Stimulated activated CD4-positive, alpha-beta T cell treated with anti-CD3 and anti-CD28 coated beads, Interleukin-1b, Interleukin-23, amount 100 ng/mL, for 4 hours (primary cell): ENCODE data around the gene CD300LG.
"Not testable (repeated sequence)": the region's sequence is repeated elsewhere in the genome, so short reads cannot be mapped to it uniquely, and the experiment has no call there.

Source experiments
- DNase-seq, 2 donors: peaks; one replicate each; pipeline ENCODE4 v3.0.0-alpha.2; 2020; ENCODE audit warnings: low read depth in 2 of 2

Gene CD300LG

DNA sequence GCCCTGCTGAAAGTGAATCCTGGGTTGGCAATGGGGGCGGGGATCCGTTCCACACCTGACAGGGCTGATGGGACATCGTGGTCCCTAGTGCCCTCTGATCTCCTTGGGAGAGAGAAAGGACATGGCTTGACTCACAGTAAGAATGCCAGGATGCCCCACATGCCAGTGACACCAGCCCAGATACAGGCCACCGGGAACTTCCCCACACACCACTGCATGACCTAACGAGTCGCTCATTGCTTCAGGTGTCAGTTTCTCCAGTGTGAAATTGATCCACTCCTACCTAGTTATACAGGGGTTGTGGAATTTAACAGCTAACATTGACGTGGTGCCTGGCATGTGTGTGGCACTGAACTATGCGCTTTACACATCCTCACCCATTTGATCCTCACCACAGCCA lies 7.5 kb downstream of the CD300LG start:
- no peak for DNase-seq

DNA sequence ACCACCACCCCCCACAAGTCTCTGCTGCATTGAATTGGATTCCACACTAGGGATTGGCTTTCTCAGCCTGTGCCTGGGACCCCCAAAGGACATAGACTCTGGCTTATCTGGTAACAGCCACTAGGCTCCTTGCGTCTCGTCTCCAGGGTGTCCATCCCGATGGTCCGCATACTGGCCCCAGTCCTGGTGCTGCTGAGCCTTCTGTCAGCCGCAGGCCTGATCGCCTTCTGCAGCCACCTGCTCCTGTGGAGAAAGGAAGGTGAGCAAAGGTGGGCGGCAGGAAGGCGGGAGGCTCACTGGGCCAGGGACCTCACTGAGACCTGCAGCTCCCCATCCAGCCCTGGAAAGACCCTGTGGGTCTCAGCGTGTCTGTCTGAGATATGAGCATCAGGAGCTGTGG lies 8.1 kb downstream of the CD300LG start:
- no peak for DNase-seq

DNA sequence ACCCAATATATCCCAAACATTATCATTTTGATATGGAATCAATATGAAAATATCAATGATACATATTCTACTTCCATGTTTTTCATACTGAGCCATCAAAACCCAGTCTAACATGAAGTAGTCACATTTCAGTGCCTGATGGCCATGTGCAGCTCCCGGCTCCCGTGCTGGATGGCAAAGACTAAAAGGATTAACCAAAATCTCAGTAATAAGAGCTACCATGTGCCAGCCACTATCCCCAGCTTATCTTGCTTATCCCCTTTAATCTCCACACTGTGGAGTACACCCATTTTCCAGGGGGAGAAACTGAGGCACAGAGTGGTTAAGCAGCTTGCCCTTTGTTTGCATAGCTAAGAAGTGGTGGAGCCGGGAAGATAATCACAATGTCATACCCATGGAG lies 9.2 kb downstream of the CD300LG start:
- DNase-seq = no peak

DNA sequence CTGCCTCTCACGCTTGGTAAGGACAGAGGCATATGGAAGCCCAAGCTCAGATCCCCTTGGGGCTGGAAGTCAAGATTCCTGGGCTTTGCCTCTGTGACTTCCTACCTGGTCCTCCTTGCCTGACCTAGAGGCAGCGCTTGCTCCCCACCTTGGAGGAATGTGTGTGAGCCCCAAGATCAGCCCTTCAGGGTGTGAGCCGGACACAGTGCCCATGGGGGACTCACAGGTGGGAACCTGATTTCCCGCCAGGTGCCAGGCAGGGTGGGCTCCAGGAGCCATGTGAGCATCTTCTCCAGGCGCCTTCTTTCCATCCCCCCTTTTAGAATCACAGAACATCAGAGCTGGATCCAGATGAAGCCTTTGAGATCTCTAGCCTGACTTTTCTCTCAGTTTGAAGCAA lies 10.2 kb downstream of the CD300LG start:
- DNase-seq = no peak

DNA sequence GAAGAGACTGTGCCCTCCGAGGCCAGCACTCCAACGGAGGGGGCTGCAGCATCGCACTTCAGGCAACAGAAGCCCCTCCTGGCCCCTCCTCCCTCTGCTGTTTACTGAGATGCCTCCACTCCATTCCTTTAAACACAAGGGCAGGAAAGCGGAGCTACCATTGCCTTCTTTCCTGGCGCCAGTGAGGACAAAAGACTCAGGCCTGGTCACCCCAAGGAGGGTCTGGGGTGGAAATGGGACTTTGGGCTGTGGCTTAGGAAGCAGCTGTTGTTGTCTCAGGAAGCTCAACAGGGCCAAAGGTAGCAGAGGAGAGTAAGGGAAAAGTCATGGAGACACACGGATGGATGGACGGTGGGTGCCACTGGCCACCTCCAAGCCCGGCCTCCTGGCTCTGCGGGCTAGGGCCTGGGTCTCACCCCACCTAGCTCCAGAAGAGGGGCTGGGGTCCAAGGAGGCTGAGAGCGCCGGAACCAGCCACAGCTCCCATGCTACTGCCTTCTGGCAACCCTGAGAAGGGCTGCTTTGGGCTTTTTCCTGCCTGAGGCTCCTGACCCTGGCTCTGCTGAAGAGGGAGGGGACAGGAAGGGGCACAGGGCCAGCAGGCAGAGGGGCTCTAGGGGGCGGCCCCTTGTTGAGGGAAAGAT lies 11.1 kb downstream of the CD300LG start:
- no peak for DNase-seq

DNA sequence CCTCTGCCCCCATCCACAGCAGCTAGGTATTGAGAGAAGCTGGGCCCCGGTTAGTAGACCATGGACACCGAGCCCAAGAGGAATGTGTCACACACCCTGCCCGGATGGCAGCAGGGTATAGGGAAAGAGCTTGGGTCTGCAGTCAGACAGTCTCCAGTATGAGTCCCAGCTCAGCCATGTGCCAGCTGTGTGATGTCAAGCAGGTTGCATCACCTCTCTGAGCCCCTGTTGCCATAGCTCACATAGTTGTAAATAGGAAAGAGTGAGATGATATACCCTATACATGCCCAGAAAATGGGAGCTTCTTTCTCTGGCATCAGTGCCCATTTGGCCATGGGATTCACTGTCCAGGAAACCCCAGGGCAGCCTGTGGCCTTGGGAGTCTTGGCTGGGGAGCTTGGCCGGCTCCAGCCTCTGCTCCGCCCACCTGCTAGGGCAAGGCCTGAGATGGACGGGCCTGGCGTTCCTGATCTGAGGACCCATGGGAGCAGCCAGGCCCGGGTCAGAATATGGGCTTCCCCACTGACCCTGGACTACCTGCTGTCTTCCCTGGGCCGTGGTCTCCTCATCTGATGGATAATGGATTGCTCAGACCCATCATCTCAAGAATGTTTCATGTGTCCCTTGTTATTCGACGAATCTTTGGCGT lies 13.2 kb downstream of the CD300LG start:
- no peak for DNase-seq

DNA sequence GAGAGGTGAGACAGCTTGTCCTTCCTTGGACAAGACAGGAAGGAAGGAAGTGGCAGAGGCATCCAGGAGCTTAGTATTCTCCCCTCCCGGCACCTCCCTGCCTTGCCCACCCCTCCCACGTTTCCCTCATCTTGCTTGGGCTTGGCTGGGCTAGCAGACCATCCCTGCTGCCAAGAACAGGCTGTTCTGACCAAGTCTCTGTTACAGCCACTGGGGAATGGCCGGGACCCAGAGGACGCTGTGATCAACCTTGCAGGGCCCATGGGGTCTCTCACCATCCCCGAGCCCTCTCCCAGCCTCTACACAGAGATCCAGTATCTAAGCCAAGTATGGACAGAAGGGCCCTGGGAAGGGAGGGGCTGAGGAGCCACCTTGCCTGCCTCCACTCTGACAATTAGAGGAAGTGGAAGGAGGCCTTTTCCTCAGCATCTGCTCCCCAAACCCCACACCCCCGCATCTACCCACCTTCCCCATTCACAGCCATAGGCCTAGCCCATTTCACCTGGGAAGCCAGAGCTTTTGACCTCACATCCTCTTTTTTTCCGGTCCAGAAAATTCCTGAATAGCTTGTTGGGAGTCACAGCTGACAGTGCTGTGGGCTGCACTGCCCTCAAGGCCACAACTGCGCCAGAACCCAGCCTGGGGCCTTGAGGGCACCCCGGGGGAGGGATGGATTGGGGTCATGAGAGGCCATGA lies 14.1 kb downstream of the CD300LG start:
- no peak for DNase-seq

DNA sequence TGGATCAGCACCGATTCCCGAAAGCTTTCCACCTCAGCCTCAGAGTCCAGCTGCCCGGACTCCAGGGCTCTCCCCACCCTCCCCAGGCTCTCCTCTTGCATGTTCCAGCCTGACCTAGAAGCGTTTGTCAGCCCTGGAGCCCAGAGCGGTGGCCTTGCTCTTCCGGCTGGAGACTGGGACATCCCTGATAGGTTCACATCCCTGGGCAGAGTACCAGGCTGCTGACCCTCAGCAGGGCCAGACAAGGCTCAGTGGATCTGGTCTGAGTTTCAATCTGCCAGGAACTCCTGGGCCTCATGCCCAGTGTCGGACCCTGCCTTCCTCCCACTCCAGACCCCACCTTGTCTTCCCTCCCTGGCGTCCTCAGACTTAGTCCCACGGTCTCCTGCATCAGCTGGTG lies 15.0 kb downstream of the CD300LG start:
- DNase-seq = no peak

DNA sequence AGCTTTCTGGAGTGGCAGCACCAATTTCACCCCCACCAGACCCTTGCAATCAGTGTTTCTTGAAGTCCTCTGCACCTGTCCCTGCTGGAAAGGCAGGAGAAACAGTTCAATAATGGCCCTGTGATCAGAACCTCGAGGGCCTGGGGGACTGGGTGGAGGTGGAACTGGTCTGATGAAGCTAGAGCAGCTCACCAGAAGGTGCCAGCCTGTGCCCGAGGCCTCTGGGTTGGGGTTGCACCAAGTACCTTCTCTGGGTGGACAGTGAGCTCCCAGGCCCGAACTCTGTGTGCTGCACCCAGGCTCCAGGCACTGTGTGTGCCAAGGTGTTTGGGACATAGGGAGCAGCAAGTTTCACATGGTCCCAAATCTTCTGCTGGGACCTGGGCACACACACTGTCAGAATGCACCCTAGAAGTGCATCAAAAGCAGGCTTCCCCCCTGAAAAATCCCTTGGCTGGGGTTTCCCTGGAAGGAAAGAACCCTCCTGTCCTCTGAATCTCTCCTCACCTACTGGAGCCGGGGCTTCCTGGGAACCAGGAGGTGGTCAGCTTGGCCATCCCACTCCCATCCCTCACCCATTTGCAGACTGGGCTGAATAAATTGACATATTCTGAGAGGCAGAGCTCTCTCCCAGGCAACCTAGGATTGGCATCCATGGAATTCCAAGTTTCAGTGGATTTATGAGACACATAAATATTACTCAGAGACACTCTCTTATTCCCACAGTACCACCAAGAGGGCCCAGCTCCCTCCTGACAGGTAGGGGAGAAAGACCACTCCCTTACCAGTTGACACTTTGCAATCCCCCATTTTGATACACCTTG lies 17.4 kb downstream of the CD300LG start:
- DNase-seq = no peak

DNA sequence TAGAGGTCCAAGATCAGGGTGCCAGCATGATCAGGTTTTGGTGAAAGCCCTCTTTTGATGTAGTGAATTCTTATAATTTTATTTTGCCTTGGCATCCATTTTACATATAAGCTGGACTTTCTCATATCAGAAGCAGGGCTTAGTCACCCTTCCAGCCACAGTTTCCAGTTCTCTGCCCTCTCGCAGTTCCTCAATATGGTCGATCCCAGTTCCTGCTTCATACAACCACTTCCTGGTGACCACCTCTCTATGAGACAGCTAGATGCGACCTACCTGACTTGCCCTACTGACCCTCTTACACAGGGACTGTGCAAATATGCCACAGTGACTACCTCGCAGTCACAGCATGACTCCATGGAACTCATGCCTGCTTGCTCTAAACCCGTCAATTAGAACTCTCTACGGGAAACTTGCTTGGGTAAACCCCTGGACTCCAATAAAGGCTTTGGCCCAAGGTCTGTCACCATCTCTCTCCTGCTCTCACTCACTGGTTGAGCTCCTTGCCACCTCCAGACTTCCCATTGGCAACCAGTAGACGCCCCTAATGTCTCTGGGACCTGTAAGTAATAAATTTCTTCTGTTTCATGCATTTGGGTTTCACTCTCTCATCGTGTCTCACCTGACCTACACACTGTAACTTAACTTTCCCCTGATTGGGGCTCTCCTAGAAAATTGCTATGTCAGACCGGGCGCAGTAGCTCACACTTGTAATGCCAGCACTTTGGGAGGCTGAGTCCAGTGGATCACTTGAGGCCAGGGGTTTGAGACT lies 21.4 kb downstream of the CD300LG start:
- DNase-seq = no peak

DNA sequence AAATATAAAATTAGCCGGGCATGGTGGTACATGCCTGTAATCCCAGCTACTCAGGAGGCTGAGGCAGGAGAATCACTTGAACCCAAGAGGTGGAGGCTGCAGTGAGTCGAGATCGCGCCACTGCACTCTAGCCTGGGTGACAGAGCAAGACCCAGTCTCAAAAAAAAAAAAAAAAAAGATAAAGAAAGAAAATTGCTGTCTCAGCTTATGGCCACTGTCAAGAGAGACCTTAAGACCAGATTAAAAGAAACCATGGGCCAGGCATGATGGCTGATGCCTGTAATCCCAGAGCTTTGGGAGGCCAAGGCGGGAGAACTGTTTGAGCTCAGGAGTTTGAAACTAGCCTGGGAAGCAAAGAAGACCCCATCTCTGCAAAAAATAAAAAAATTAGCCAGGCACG lies 22.1 kb downstream of the CD300LG start:
- not testable (repeated sequence) for DNase-seq

DNA sequence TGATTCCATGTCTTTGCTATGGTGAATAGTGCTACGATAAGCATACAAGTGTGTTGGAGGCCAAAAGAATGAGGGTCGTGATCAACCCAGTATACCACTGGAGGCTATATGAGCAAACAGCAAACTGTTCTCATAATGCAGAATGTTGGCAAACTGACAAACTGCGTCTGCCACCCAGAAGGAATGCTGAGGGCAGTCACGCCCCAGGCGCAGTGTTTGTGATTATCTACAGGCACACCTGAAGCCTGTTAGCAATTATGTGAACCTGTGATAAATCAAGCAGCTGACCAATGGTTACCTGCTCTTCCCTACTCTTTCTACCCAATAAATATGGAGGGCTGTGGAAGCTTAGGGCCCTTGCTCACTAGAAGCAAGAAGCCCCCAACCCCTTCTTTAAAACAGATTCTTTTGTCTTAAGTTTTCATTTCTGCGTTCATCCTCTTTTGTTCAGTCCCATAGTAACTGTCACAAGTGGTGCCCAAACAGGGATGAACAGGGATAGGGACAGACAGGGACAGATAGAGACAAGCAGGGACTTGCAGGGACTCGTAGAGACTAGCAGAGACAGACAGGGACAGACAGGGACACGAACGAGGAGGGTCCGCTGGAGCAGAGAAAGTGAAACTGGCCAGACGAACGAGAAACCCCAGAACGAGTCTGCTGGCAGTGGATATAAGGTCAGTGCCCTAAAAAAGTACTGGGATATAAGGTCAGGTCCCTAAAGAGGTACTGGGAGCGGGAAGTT lies 25.1 kb downstream of the CD300LG start:
- DNase-seq = no peak

DNA sequence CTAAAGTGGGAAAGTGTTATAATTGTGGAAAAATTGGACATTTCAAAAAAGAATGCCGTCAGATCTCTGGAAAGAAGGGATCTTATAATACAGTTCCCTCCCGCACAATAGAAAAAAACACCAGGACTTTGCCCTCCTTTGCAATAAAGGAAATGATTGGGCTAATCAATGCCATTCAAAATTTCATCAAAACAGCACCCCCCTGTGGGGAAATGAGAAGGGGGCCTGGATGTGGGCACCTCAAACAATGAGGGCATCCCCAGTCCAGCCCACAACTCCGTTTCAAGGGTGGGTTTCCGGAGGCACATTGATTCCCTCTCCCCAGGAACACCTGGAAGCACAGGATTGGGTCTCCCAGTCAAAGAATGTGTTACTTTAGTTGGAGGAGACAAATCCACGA lies 26.1 kb downstream of the CD300LG start:
- DNase-seq = no peak

DNA sequence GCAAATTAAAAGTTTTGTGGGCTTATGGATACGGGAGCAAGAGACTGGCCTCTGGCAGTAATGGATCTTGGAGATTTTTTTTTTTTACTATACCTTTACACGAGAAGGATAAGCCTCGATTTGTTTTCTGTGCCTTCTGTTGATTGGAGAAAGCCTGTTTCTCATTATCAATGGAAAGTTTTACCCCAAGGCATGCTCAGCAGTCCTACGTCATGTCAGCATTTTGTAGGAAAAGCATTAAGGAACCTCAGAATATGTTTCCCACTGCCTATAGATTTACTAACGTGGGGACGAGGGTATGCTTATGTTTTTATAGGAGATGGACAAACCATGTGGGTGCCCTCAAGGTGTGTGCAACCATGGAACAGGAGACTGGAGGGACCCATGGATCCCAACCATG lies 26.8 kb downstream of the CD300LG start:
- DNase-seq = no peak

DNA sequence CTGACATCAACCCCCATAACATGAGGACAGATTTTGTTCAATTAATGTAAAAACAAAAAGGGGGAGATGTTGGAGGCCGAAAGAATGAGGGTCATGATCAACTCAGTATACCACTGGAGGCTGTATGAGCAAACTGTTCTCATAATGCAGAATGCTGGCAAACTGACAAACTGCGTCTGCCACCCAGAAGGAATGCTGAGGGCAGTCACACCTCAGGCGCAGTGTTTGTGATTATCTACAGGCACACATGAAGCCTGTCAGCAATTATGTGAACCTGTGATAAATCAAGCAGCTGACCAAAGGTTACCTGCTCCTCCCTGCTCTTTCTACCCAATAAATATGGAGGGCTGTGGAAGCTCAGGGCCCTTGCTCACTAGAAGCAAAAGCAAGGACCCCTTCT lies 27.3 kb downstream of the CD300LG start:
- no peak for DNase-seq

DNA sequence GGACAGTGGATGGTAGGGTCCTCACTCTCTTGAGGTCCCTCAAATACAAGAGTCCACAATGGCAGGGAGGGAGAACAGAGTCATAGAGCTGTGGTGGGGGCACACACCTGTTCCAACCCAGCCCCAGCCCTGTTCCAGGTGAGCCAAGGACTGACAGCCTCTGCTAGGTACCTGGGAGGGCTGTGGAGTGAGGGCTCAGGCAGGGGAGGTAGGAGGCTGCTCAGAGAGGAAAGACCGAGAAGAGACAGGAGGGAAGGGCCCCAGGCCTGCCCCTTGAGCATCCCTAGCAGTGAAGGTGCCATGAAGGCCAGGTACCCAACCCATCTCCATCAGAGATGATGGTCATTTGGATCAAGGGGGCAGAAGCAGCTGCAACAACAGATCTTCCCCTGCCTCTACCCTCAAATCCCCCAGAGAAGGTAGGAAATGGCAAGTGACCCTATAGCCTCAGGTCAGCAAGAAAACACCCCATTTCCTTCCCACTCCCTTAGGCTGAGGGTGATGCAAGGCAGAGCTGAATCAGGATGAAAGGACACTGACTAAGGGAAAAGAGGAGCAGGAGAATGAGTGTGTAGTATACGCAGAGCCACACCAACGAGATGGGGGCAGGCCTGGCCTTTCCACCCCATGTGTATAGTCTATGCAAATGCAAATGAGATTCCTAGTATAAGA lies 28.6 kb downstream of the CD300LG start:
- no peak for DNase-seq

DNA sequence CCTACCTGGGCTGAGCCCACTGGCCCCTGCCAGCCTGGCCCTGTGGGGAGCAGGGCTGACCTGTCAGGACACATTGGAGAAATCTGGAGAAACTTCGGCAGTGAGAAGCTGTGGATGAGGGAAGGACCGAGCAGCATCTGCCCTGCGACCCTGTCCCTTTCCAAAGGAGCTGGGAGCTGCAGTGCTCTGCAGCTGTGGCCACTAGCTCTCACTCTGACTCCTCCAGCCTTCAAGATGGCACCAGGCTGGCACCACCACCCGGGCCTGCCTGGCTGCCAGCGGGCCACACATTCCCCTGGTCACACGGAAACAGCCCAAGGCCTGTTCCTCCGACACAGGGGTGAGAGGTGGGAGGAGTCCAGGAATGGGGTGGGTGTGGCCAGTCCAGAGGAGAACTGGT lies 30.1 kb downstream of the CD300LG start:
- DNase-seq = no peak

DNA sequence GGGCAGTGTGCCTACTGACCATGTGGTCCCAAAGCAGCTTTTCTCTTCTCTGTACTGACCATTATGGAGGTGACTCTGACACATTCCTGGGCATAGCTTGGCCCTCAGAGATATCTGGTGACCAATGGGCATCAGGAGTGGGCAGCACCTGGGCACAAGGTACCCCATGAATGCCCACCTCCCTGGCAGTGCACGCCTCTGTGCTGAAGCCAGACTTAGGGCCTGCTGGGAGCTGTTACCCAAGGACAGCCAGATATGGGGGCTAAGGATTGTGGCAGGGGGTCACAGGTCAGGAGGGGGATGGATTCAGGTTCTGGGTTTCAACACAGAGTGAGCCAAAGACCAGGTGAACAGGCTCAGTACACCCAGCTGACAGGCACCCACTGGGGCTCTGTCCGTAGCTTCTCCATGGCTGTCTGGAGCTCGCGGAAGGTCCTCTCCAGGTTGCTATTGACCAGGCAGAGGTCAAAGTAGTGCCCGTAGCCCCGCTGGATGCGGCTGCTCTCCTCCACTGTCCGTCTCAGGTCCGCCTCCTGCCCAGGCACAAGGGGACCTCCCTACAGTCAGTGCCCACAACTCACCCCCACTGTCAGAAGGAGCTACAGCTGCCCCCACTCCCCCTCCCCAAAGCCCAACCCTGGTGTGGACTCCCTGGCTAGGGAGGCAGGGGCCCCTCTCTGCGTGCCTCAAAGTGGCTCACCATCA lies 30.6 kb downstream of the CD300LG start:
- no peak for DNase-seq

DNA sequence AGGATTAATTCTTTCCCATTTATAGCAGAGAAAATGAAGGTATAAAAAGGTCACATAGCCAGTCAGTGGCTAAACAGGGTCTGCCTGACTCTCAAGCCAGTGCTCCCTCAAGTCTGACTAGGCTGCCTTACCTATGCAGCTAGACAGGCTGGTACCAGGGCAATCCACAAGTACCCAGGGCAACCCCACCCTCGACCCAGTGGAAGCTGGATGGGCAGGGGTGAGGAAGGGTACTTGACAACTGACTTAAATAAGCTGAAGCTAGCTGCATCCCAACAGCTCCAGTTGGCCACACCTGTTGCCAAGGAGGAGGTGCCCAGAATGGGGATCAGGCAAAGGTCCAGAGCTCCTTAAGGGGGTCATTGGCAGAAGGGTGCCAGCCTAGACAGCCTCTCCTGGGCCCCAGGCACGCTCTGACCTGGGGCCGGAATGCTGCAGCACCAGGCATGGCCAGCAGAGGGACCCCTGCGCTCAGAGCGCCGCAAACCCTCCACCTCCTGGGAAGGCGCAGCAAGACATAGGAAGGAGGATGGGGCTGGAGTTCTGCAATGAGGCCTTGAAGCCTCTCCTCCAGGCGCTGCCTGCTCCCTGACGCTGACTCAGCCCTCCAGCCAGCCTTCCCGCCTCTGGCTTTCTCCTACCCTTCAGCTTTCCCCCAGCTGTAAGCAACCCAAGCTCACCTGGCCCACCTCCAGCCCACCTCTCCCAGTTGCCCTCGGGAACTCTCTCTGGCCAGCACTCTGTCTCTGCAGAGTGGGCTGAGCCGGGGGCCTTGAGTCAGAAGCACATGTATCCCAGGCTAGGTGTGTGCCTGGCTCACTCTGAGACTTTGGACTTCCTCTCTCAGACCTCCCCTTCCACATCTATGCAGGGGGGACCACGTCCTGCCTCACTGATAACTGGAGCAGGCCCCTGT lies 31.5 kb downstream of the CD300LG start:
- peak; percentile 59 to 66 for DNase-seq
